Activated CD8-positive, alpha-beta memory T cell treated with anti-CD3 and anti-CD28 coated beads, Interleukin-2, amount 50 U/mL, for 4 hours (primary cell): Measurements from ENCODE around the gene NOTCH1.
A peak's percentile ranks its signal among the peaks of the same experiment; 100 is the strongest.

ENCODE experiments used
- DNase-seq: peaks from one replicate; pipeline ENCODE4 v3.0.0-alpha.2; 2020

The NOTCH1 gene

GRCh38 chr9:136543830-136544547, 1.9 kb downstream of the NOTCH1 start:
- DNase-seq: no peak

GRCh38 chr9:136543280-136543679, 2.6 kb downstream of the NOTCH1 start:
- no peak for DNase-seq

- no peak for DNase-seq
Measured at GRCh38 chr9:136542241-136543040, 3.4 kb downstream of the NOTCH1 start.

GRCh38 chr9:136541709-136542108, 4.1 kb downstream of the NOTCH1 start:
- DNase-seq: no peak

- DNase-seq: no peak
Measured at GRCh38 chr9:136541179-136541578, 4.7 kb downstream of the NOTCH1 start.

- DNase-seq: peak; percentile 90
Measured at GRCh38 chr9:136539427-136540421, 6.1 kb downstream of the NOTCH1 start.

- DNase-seq: no peak
Measured at GRCh38 chr9:136538599-136539426, 7.0 kb downstream of the NOTCH1 start.

- DNase-seq: no peak
Measured at GRCh38 chr9:136537896-136538598, 7.8 kb downstream of the NOTCH1 start.

GRCh38 chr9:136537411-136537810, 8.4 kb downstream of the NOTCH1 start:
- DNase-seq: no peak

GRCh38 chr9:136536721-136537241, 9.1 kb downstream of the NOTCH1 start:
- DNase-seq: no peak

GRCh38 chr9:136536051-136536720, 9.7 kb downstream of the NOTCH1 start:
- no peak for DNase-seq

GRCh38 chr9:136535070-136535469, 10.8 kb downstream of the NOTCH1 start:
- no peak for DNase-seq

- no peak for DNase-seq
Measured at GRCh38 chr9:136534366-136534765, 11.5 kb downstream of the NOTCH1 start.

- peak; percentile 79 for DNase-seq
Measured at GRCh38 chr9:136533775-136534157, 12.1 kb downstream of the NOTCH1 start.

GRCh38 chr9:136532799-136533774, 12.8 kb downstream of the NOTCH1 start:
- DNase-seq: peak; percentile 55

- peak; percentile 35 for DNase-seq
Measured at GRCh38 chr9:136531904-136532798, 13.7 kb downstream of the NOTCH1 start.

GRCh38 chr9:136531186-136531903, 14.5 kb downstream of the NOTCH1 start:
- no peak for DNase-seq
